BE2C (cell line): Measurements from ENCODE around the gene NF1.
"Not testable (repeated sequence)": the region's sequence is repeated elsewhere in the genome, so short reads cannot be mapped to it uniquely, and the experiment has no call there.

Source experiments
- DNase-seq: peaks from one replicate; pipeline ENCODE4 v3.0.0-alpha.2; 2020
- H3K27me3 ChIP-seq: fragments of 250-450 bp; sonication (Bioruptor Pico); 2 replicates; pipeline ENCODE4 v1.5.1; 2020; ENCODE audit warnings: mild to moderate bottlenecking
- H3K36me3 ChIP-seq: fragments of 250-450 bp; sonication (Bioruptor Pico); 2 replicates; pipeline ENCODE4 v1.5.1; 2020; ENCODE audit warnings: mild to moderate bottlenecking
- H3K4me1 ChIP-seq: fragments of 250-450 bp; sonication (Bioruptor Pico); 2 replicates; pipeline ENCODE4 v1.5.1; 2020
- H3K4me3 ChIP-seq: 2 replicates; pipeline ENCODE4 v1.5.1; 2011; ENCODE audit warnings: low read depth, low read length
- H3K9me3 ChIP-seq: fragments of 250-450 bp; sonication (Bioruptor Pico); 2 replicates; pipeline ENCODE4 v1.5.1; 2020
- CTCF ChIP-seq: IDR thresholded peaks from 2 replicates; pipeline ENCODE4 v1.5.1; 2012; ENCODE audit warnings: mild to moderate bottlenecking, low read depth, low read length

NF1 gene

GRCh38 chr17:31323551-31323950 lies 228.8 kb downstream of the NF1 start:
- Histone ChIP-seq H3K4me3 (no peak overlapping the region), H3K36me3 (no peaks in the 10 kb centered on the region), H3K4me1 (no peaks in the 10 kb centered on the region), H3K27me3 (no peaks in the 10 kb centered on the region), H3K9me3 (no peaks in the 10 kb centered on the region)
- DNase-seq = no peak
- no peak for TF ChIP-seq CTCF

GRCh38 chr17:31327534-31328159 lies 232.9 kb downstream of the NF1 start:
- Histone ChIP-seq H3K4me3 (no peak overlapping the region), H3K9me3 (no peaks in the 10 kb centered on the region), H3K27me3 (no peaks in the 10 kb centered on the region), H3K4me1 (no peaks in the 10 kb centered on the region), H3K36me3 (no peaks in the 10 kb centered on the region)
- DNase-seq = no peak
- no peak for TF ChIP-seq CTCF

GRCh38 chr17:31328160-31328535 lies 233.4 kb downstream of the NF1 start:
- Histone ChIP-seq H3K4me3 (no peak overlapping the region), H3K4me1 (no peaks in the 10 kb centered on the region), H3K36me3 (no peaks in the 10 kb centered on the region), H3K27me3 (no peaks in the 10 kb centered on the region), H3K9me3 (no peaks in the 10 kb centered on the region)
- DNase-seq = no peak
- no peak for TF ChIP-seq CTCF

GRCh38 chr17:31329221-31329620 lies 234.4 kb downstream of the NF1 start:
- Histone ChIP-seq H3K36me3 (no peaks in the 10 kb centered on the region), H3K4me1 (no peaks in the 10 kb centered on the region), H3K9me3 (no peaks in the 10 kb centered on the region), H3K27me3 (no peaks in the 10 kb centered on the region), H3K4me3 (no peak overlapping the region)
- no peak for DNase-seq
- TF ChIP-seq CTCF = no peak

GRCh38 chr17:31339906-31340661 lies 245.3 kb downstream of the NF1 start:
- H3K4me3 ChIP-seq = no peak overlapping the region
- no peak for TF ChIP-seq CTCF
- no peaks in the 10 kb centered on the region for H3K4me1 ChIP-seq
- H3K9me3 ChIP-seq = no peaks in the 10 kb centered on the region
- DNase-seq = no peak
- H3K27me3 ChIP-seq = no peaks in the 10 kb centered on the region
- no peaks in the 10 kb centered on the region for H3K36me3 ChIP-seq

- not testable (repeated sequence) for H3K9me3 ChIP-seq, H3K4me3 ChIP-seq, H3K36me3 ChIP-seq, H3K4me1 ChIP-seq, DNase-seq, H3K27me3 ChIP-seq
These were observed 250.5 kb downstream of the NF1 start for GRCh38 chr17:31345191-31345747.
